Neural cell (in vitro differentiated cells): ENCODE data around the gene SYF2.
"Not testable (repeated sequence)": the region's sequence is repeated elsewhere in the genome, so short reads cannot be mapped to it uniquely, and the experiment has no call there.

ENCODE experiments used
- CTCF ChIP-seq: fragments of 450-650 bp; IDR thresholded peaks from 2 replicates; pipeline ENCODE4 v1.5.1; 2014; ENCODE audit warnings: antibody characterized with exemption, mild to moderate bottlenecking, moderate library complexity; ENCODE audit not compliant: poor library complexity, severe bottlenecking
- EP300 ChIP-seq: fragments of 450-650 bp; conservative IDR thresholded peaks from 2 replicates; pipeline ENCODE4 v1.6.1; 2014; ENCODE audit warnings: antibody characterized with exemption, mild to moderate bottlenecking, moderate library complexity; ENCODE audit not compliant: poor library complexity, severe bottlenecking

GRCh38 chr1:25279693-25280111 lies 47.4 kb upstream of the SYF2 start:
- TF ChIP-seq CTCF, EP300: not testable (repeated sequence)
